Hepatocyte (in vitro differentiated cells): ENCODE measurements around the gene SARDH.

Experiments used
- EZH2phosphoT487 ChIP-seq: fragments of 200-600 bp; sonication (generic); IDR thresholded peaks from one replicate; pipeline ENCODE4 v1.6.1; 2018; ENCODE audit warnings: antibody characterized with exemption, mild to moderate bottlenecking, low read depth, moderate library complexity; ENCODE audit not compliant: unreplicated experiment, severe bottlenecking
- TF ChIP-seq, protein P1 (sequence below): fragments of 200-600 bp; sonication (generic); IDR thresholded peaks from 2 replicates; pipeline ENCODE4 v1.5.1; 2016; ENCODE audit warnings: antibody characterized with exemption, mild to moderate bottlenecking; ENCODE audit not compliant: poor library complexity

DNA sequence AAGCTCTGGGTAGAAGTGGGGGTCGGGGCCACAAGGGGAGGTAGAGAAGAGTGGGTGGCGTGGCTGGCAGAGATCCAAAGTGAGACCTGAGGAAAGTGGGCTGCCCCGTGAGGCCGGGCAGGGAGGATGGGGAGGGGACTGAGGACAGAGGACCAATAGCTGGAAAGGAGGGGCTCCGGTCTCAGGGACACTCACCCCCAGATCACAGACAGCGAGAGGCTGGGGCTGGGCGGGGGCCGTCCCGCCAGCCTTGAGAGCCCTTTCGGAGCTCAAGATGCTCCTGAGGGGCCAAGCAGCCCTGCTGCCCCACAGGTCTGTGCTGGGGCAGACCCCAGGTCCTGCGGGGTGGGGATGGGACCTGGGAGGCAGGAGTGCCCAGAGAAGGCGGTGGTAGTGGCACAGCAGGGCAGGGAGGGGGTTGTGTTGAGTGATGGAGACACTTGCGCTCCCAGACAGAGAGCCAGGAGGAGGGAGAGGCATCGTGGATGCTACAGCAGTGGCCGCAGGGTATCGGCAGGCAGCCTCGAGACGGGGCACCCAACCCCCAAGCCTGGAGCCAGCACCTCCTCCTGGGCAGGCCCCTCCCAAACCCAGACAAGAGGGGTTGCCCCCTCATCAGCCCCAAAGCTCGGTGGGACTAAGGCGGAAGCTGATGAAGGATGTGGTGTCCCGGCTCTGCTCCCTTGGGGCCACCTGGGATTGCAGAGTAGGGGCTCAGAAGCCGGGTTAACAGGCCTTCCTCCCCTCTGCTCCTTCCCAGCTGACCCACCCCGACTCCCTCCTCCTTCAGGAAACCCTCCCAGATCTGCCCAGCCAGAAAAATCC is 3.4 kb downstream of the SARDH start:
- TF ChIP-seq, protein P1, sequence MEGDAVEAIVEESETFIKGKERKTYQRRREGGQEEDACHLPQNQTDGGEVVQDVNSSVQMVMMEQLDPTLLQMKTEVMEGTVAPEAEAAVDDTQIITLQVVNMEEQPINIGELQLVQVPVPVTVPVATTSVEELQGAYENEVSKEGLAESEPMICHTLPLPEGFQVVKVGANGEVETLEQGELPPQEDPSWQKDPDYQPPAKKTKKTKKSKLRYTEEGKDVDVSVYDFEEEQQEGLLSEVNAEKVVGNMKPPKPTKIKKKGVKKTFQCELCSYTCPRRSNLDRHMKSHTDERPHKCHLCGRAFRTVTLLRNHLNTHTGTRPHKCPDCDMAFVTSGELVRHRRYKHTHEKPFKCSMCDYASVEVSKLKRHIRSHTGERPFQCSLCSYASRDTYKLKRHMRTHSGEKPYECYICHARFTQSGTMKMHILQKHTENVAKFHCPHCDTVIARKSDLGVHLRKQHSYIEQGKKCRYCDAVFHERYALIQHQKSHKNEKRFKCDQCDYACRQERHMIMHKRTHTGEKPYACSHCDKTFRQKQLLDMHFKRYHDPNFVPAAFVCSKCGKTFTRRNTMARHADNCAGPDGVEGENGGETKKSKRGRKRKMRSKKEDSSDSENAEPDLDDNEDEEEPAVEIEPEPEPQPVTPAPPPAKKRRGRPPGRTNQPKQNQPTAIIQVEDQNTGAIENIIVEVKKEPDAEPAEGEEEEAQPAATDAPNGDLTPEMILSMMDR: no peak
- TF ChIP-seq EZH2phosphoT487: no peak
